Epithelial cell of proximal tubule (primary cell): ENCODE data around the gene SPATA33. TPM values are rescaled to one million over a fixed set of nuclear protein-coding genes. Genes with fewer than 3 reads are reported as not detected.

Experiments
- DNase-seq: peaks from one replicate; pipeline ENCODE4 v3.0.0-alpha.2; 2011; ENCODE audit warnings: low read depth
- H3K4me3 ChIP-seq: 2 replicates; pipeline ENCODE4 v1.5.1; 2011; ENCODE audit warnings: low read depth, mild to moderate bottlenecking, low read length
- CTCF ChIP-seq: conservative IDR thresholded peaks from 2 replicates; pipeline ENCODE4 v1.5.1; 2012; ENCODE audit warnings: low read depth, mild to moderate bottlenecking, low read length
- total RNA-seq: library from RNA; depleted of rRNA; stranded (reverse); fragments of >200 nt; gene quantifications from 2 replicates; pipeline ENCODE4 v1.2.3, GENCODE V29; 2015

Gene SPATA33
- total RNA-seq, 1 donor from 2014 or later, result 8.1 TPM

- no peak for TF ChIP-seq CTCF
- H3K4me3 ChIP-seq, result peak overlapping the region; percentile 60
- no peak for DNase-seq
Observed at GRCh38 chr16:89615176-89615575, 42.5 kb upstream of the SPATA33 start.

- peak overlapping the region; percentile 60 for H3K4me3 ChIP-seq
- no peak for DNase-seq
- TF ChIP-seq CTCF, result peak; percentile 78
Observed at GRCh38 chr16:89615596-89616090, 42.0 kb upstream of the SPATA33 start.

- no peak for TF ChIP-seq CTCF
- H3K4me3 ChIP-seq, result no peak overlapping the region
- no peak for DNase-seq
Observed at GRCh38 chr16:89616623-89617022, 41.0 kb upstream of the SPATA33 start.

GRCh38 chr16:89617036-89617435 is 40.6 kb upstream of the SPATA33 start:
- TF ChIP-seq CTCF, result no peak

GRCh38 chr16:89618109-89618998 is 39.3 kb upstream of the SPATA33 start:
- no peak overlapping the region for H3K4me3 ChIP-seq
- DNase-seq, result no peak
- no peak for TF ChIP-seq CTCF

More at GRCh38 chr16:89617036-89617435, 40.6 kb upstream of the SPATA33 start:
- no peak for DNase-seq
- no peak overlapping the region for H3K4me3 ChIP-seq

GRCh38 chr16:89619840-89620239 is 37.8 kb upstream of the SPATA33 start:
- TF ChIP-seq CTCF, result no peak
- no peak for DNase-seq

More at GRCh38 chr16:89619840-89620239, 37.8 kb upstream of the SPATA33 start:
- H3K4me3 ChIP-seq, result no peak overlapping the region
